SK-N-MC (cell line): ENCODE data around the gene TSHZ3.

Experiments used
- EZH2 ChIP-seq: fragments of 200-600 bp; sonication (generic); IDR thresholded peaks from one replicate; pipeline ENCODE4 v1.6.1; 2017; ENCODE audit warnings: antibody characterized with exemption
- POLR2AphosphoS5 ChIP-seq: IDR thresholded peaks from 2 replicates; pipeline ENCODE4 v1.6.1; 2012; ENCODE audit warnings: mild to moderate bottlenecking, low read depth, low read length, borderline replicate concordance

DNA sequence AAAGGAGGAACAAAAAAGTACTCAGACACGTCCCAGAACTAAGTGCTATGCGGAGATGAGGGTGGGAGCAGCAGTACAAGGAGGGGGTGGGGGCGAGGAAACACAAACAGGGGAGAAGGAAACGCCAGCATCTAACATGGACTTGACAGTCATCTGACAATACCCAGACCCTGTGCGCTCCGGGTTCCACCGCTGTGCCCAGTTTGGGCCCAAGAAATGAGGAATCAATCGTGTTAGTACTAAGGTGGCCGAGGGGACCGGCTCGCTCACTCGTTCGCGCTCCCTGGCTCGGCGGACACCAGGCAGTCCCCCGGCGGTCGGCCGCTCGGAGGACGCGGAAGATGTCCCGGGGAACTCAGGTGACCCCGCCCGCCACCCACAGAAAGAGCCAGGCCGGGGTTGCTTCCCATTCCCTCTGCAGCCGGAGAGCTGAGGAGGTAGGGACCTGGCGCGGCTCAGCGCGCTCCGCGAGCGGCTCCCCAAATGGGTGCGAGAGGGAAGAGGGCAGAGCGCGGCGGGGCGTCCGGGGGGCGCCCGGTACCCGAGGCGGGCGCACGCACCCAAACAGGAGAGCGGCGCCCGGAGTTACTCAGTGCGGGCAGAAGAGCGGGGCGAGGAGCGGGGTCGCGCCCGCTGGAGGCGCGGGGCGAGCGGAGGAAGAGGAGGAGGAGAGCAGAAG, 616 bp downstream of the TSHZ3 start:
- TF ChIP-seq POLR2AphosphoS5 (no peak; the same call in 1 of the 2 replicates), EZH2 (no peak)
